Measurements from ENCODE around the gene CES3.
"Not testable (repeated sequence)": the region's sequence is repeated elsewhere in the genome, so short reads cannot be mapped to it uniquely, and the experiment has no call there.

Gene CES3

DNA sequence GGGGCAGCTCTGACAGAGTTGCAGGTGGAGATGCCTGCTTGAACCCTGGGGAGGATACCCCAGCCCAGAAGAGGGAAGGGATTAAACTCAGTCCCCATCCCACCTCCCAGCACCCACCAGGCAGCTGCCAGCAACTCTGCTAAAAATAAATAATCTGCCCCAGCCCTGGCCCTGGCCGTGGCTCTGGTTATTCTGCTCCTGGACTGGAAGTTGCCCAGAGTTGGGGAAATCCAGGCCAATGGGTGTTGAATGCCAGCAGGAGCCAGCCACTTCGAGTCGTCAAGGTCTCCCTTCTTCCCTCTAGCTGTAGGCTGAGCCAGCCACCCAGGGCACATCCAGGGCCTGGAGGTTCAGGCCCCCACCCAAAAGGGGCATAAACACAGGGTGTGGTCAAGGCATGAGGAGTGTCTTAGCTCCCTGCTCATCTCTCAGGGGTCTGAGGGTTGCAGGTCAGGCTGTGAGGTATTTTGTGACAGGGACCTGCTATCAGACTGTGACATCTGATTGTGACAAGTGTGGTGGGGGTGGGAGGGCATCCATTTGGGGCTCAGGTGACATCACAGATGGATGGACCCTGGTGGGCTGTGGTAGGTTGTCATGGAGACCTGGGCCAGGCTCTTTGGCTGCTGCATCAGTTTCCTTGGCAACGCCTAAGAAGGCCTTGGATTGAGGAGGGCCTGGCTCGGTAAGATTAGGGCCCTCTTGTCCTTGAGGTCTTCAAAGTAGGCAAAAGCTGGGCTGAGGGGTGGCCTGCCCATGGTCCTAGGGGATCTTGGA is 34.7 kb upstream of the CES3 start:
- peak; percentile 24 for DNase-seq (ENCODE audit: low read depth)

DNA sequence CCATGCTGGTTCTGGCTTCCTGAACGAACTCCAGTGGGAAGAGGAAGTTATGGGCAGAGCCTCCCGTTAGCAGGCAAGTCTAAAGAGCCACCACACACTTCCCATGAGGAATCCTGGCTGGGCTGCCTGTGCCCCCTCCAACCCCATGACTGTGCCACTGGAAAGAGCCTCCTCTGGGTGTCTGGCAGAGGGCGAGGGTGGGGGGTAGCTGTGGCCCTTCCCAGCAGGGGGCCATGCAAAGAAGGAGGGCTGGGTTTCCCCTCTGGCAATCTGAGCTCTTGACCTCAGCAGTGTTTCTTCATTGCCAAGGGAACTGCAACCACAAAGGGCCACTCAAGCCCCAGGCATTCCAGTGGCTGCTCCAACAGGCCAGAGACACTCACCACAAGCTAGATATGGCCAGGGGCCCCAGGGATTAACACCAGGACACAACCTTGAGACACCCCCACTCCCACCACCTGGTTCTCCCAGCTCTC is 34.1 kb upstream of the CES3 start:
- peak; percentile 94 for DNase-seq (ENCODE audit: low read depth)

DNA sequence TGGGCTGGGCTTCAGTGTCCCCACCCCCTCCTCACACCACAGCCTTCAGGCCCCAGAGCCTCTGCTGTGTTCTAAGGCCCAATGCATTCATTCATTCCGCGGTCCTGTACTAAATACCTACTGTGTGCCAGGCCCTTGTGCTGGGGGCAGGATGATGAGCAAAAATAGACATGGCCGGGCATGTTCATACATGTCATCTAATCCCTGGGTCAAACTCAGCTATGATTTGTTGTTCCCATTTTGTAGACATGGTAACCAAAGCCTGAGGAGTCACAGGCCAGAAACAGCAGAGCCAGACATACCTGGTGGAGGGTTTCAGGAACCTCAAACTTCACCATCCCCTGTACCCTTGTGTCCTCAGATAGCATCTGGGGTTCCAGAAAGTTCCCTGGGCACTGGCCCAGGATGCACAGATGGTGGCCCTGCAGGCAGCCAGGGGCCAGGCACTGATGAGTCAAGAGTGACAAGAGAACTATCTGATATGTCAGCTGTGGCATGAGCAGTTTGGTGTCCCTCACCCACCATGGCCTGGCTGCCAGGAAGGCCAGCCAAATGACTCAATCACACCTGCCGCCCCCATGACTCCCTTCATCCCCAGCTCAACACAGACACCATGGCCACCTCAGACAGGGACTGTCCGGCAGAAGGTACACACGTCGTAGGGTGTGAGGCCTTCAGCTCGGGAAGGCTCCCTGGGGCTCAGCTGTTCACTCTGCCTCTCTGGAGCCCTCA is 33.0 kb upstream of the CES3 start:
- peak; percentile 43 for DNase-seq (ENCODE audit: low read depth)

DNA sequence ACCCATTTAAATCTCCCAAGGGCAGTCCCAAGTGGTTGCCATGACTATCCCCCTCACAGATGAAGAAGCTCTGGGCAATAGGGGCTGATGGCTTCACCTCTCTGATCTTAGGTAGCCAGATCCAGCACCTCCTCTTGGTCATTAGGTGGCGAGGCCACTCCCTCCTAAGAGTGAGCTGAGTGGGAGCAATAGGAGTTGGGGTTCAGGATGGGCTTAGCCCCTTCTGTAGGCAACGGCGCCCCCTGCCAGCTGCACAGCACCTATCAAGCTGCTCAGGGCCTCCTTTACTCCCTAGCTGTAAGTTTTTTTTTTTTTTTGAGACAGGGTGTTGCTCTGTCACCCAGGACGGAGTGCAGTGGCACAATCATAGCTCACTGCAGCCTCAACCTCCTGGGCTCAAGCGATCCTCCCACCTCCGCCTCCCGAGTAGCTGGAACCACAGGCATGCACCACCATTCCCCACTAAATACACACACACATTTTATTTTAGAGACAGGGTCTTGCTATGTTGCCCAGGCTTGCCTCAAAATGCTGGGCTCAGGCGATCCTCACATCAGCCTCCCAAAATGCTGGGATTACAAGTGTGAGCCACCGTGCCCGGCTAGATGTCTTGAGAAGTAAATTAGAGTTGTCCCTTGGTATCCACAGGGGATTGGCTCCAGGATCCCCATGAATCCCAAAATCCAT is 32.2 kb upstream of the CES3 start:
- peak; percentile 65 for DNase-seq (ENCODE audit: low read depth)

DNA sequence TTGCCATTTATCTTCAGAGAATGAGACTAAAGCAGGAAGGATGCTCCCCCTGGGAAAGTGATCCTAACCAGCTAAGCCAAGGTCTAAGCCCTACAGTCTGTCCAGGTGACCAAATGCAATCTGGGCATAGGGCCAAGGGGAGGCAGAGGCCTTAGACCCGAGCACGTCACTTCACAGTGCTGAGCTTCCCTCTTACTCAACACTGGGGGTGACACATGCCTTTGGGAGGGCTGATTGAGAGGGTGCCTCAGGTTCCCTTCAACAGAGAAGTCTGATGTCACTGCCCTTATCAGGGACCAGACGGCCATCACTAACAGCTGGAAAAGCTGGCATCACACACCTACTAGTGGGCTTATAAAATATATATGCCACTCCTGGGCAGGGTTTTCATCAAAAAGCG is 30.9 kb upstream of the CES3 start:
- peak; percentile 91 for DNase-seq (ENCODE audit: low read depth)

DNA sequence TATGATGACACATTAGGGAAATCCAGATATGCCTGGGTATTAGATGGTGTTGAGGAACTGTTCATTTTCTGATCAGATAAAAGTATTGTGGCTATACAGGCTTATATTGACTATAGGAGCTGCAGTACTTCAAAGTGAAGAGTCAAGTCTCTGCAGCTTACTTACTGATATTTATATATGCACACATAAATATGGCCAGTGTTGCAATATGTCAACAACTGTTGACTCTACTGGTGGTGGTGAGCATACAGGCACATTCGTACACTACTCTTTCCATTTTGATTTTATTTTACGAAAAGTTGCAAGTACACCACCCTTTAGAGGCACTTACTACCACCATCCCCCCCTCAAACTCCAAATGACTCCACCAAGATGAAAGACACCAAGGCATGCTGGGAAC is 29.4 kb upstream of the CES3 start:
- no peak for DNase-seq (ENCODE audit: low read depth)

DNA sequence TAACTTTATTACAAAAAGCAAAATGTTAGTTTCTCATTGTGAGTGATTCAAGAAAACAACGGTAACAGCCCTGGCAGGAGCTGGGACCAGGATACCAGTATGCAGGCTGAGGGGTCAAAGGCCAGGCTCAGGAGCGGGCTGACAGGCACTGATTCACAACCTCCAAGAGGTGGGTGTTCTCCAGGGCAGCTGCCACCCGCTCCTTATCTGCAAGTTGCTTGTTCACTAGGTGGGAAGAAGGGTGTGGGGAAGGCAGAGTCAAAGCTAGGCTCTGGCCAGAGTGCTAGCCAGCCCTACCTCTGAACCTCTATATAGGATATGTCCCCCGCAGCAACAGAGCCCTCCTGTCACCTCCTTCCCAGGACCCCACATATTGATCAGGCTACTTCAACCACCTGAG is 29.0 kb upstream of the CES3 start:
- no peak for DNase-seq (ENCODE audit: low read depth)

DNA sequence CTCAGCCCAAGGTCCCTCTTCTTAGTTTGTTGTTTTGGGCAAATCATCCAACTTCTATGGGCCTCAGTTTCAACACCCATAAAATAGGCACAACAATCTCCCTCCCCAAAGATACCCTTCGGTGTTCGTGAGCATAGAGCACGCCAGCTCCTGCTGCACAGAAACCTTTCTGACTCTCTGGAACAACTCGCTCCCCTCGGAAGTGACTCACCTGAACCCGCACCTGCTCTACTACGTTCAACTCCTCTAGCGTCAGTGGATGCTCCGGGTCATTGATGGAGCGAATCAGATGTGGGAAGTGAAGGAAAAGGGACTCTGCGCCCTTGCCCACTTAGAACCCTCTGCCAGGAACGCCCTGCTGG is 27.3 kb upstream of the CES3 start:
- DNase-seq (ENCODE audit: low read depth): peak; percentile 57

DNA sequence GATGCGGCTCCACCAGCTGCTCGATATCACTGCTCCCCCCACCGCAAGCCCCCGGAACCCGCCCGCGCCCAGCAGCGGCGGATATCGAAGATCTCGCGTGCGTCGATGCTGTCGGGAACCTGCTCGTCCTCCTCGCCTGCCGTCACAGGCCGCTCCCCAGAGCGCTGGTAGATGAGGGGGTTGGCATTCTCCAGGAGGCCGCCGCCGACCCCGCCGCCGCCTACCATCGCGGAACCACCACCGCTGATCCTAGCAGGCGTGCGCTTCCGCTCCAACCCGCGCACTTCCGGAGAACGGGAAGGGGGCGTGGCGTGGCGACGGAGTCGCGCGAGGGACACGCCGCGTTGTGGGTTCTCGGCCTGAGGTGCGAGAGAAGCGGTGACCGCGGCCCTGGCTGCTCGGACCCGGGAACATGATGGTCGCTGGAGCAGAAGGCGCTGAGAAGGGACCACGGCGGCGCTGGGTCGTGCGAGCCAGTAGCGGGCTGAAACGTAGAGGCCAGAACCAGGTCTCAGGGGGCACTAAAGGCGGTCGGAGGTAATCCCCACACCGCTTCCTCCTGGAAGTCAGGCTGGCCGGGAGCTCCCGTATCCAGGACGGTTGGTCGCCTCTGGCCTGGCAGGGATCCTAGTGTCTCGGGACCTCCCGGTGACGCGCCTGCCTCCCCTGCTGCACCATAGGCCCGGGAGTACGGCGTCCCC is 26.8 kb upstream of the CES3 start, which contains the start of gene CIAO2B:
Gene CIAO2B, minus strand, starts transcription at position 265 of the 701 bp plus-strand sequence. Its CDS starts 38 bp downstream, at position 227.
- peak; percentile 90 for DNase-seq (ENCODE audit: low read depth)

DNA sequence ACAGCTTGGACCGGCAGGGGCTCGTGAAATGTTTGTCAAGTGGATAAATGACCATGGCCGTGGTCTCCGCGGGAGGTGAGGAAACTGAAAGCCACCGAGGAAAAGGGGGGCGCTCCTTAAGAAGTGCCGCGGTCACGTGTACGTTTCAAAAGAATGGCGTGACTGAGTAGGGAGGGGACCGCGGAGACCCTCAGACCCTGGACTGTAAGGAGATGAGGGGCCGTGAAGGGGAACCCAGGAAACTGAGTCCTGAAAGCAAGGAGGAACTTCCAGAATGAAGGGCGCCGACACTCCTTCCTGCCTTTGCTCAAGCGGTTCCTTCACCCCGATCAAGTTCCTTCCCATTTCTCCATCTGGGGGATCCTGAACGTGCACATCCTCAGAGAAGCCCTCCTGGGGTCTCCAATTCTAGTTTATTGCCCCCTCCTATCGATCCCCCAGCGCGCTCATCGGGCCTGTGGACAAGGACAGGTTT is 26.2 kb upstream of the CES3 start:
- DNase-seq (ENCODE audit: low read depth): peak; percentile 33

DNA sequence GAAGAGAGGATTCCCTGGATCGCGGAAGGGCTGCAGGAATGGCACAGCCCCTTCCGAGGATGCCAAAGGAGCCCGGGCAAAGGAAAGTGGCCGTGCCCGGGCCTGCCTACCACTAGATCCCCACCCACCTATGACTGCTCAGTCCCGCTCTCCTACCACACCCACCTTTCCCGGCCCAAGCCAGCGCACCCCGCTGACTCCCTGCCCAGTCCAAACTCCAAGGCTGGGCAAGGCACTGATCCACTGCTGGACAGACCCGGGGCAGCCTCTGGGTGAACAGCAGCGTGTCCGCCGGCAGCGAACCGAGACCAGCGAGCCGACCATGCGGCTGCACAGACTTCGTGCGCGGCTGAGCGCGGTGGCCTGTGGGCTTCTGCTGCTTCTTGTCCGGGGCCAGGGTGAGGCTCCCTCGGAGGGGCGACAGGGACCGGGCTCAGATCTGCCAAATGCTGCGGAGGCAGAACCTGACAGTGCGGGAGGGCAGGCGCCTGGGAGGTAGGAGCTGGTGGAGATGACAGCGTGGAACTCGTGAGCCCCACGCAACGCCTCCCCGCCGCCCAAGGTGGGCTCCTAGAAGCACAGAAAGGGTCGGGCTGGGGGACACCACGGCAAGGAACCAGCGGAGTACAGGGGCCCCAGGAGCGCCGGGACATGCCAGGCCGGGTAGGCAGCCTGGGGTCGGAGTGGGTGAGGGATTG is 25.6 kb upstream of the CES3 start, which contains the start of gene CES2:
Gene CES2, plus strand, starts transcription at position 203 of the 698 bp plus-strand sequence. Its CDS starts 120 bp downstream, at position 323.
- DNase-seq (ENCODE audit: low read depth): peak; percentile 71

DNA sequence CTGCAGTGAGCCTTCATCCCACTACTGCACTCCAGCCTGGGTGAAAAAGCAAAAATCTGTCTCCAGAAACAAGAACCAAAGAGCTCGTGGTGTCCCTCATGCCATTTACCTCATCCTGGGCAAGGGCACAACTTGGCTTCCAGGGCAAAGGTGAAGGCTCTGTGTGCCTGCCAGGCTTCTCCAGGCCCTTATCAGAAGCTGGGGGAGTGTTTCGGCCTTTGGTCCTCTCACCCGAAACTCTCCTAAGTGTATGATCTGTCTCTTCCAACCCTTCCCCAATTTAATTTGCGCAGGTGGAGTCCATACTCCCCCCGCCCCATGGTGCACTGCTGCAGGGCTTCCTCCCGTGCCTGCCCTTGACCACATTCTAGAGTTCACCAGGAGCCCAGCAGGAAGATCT is 24.6 kb upstream of the CES3 start:
- no peak for DNase-seq (ENCODE audit: low read depth)

DNA sequence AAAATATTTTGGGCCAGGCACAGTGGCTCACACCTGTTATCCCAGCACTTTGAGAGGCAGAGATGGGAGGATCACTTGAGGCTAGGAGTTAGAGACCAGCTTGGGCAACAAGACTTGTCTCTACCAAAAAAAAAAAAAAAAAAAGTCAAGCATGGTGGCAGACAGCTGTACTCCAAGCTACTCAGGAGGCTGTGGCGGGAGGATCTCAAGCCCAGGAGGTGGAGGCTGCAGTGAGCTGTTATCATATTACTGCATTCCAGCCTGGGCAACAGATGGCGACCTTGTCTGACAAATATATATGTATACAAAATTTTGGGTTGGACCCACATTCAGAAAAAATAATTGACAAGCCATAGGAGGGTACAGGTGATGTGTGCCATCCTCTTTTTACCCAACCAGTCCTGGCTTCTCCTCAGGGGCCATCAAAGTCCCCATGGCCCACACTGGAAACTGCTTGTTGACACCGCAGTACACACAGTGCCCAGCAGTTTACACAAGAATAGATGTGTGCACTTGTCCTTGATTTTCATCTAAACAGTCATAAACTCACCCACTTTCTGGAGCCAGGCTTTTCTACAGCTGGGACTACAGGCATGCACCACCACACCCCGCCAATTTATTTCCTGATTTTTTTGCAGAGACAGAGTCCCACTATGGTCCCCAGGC is 24.0 kb upstream of the CES3 start:
- no peak for DNase-seq (ENCODE audit: low read depth)

DNA sequence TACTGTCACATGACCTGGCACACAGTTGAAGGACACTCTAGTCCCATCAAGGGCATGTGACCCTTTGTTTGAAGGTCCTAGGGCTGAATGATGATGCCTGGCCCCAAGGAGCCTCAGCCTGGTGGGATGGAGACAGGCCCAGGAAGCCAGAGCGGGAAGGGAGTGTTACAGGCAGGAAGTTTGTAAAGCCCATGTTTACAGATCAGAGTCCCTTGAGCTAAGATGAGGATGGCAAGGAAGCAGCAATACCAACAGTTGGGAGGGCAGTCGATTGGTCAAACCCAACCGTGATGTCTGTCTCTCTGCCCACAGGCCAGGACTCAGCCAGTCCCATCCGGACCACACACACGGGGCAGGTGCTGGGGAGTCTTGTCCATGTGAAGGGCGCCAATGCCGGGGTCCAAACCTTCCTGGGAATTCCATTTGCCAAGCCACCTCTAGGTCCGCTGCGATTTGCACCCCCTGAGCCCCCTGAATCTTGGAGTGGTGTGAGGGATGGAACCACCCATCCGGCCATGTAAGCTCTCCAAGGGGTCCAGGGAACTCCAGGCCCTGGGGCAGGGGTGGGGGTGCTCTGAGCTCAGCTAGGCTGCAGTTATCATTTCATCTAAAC is 23.2 kb upstream of the CES3 start:
- no peak for DNase-seq (ENCODE audit: low read depth)

DNA sequence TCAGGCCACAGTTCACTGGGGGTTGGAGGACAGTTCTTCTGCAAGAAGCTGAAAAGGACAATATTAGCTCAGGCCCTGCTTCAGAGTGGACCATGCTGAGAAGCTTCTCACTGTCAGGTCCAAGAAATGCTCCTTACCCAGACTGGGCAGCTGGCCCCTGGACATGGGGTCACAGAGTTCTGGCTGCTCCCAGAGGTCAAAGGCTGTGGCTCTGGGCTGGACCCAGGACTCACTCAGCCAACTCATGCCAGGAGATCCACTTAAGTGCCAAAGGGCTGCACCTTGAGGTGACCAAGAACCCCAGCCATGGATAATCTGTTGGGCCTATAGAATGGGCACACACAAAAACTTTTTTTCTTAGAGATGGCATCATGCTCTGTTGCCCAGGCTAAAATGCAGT is 21.7 kb upstream of the CES3 start:
- DNase-seq (ENCODE audit: low read depth): no peak

DNA sequence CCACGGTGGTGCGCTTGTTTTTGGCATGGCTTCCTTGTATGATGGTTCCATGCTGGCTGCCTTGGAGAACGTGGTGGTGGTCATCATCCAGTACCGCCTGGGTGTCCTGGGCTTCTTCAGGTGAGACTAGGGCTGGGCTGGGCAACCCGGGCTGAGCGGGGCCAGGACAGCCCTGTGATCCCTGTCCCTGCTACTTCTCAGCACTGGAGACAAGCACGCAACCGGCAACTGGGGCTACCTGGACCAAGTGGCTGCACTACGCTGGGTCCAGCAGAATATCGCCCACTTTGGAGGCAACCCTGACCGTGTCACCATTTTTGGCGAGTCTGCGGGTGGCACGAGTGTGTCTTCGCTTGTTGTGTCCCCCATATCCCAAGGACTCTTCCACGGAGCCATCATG is 20.8 kb upstream of the CES3 start:
- no peak for DNase-seq (ENCODE audit: low read depth)

DNA sequence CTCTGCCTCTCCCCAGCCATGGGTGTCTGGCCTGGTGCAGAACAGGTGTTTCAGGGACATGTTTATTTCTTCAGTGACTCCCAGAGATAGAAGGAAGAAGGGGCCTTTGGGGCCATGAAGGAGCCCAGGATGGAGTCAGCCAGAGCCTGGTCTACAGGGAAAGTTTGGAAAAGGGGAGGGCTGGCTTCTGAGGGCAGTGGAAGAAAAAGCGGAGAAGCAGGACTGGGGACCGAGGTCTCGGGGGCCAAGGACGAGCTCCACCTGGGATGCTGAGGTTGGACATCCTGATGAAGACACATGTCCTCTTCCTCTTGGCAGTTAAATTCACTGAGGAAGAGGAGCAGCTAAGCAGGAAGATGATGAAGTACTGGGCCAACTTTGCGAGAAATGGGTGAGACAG is 18.1 kb upstream of the CES3 start:
- no peak for DNase-seq (ENCODE audit: low read depth)

DNA sequence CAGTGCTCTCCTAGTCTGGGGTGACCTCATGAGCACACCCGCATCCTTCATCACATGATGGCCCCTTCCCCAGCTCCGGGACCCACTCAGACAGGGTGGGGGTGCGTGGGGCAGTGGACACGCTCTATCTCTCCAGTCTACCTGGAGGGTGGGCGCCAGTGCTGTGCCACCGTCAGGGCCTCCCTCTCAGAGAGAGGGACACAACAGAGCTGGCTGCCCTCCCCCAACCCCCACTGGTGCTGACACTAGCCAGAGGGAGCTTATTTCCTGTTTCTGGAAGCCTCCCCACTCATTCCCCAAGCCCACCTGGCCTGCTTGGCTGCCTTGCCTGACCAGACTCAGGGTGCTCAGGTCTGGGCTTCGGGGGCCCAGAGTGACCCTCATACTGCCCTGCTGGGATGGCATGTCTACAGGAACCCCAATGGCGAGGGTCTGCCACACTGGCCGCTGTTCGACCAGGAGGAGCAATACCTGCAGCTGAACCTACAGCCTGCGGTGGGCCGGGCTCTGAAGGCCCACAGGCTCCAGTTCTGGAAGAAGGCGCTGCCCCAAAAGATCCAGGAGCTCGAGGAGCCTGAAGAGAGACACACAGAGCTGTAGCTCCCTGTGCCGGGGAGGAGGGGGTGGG is 17.5 kb upstream of the CES3 start:
- no peak for DNase-seq (ENCODE audit: low read depth)

DNA sequence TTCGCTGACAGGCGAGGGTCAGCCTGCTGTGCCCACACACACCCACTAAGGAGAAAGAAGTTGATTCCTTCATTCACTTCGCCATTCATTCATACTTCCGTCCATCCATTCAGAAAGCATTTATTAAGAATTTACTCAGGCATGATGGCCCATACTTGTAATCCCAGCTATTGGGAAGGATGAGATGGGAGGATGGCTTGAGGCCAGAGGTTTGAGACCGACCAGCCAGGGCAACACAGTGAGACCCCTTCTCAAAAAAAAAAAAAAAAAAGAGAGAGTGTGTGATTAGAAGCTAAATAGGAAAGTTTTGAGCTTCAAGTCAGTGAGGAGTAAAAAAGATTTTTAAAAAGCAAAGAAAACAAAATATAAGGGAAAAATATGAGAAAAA is 17.0 kb upstream of the CES3 start:
- DNase-seq (ENCODE audit: low read depth): no peak

DNA sequence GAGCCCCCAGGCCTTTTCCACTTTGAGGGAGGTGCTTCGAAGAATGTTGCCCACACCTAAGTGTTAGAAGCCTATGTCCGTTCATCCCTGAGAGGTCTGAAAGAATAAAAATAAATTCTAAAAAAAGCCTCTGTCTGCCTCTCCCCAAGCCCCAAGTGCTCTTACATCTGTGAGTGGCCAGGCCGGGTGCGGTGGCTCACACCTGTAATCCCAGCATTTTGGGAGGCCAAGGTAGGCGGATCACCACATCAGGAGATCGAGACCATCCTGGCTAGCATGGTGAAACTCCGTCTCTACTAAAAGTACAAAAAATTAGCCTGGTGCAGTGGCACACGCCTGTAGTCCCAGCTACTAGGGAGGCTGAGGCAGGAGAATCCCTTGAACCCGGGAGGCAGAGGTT is 16.1 kb upstream of the CES3 start:
- DNase-seq (ENCODE audit: low read depth): not testable (repeated sequence)

Measured in ELR (cell line).